GM11168 (cell line): ENCODE results near the gene VSIG10L2.
"Not testable (repeated sequence)": the region's sequence is repeated elsewhere in the genome, so short reads cannot be mapped to it uniquely, and the experiment has no call there.

ENCODE experiments used
- in situ Hi-C: fragments of 300-500 bp; cut with MboI; formaldehyde crosslinking; loops from one replicate; pipeline ENCODE4 v1.12.0; 2022; ENCODE audit warnings: low sequenced_read_pairs; ENCODE audit not compliant: unreplicated experiment

Gene VSIG10L2

GRCh38 chr11:125945797-125946520 lies at the start of gene VSIG10L2:
Gene VSIG10L2 (plus strand): TSS chr11:125946044. CDS start chr11:125946056, 12 bp downstream.
- in situ Hi-C loops: no loop called here

DNA sequence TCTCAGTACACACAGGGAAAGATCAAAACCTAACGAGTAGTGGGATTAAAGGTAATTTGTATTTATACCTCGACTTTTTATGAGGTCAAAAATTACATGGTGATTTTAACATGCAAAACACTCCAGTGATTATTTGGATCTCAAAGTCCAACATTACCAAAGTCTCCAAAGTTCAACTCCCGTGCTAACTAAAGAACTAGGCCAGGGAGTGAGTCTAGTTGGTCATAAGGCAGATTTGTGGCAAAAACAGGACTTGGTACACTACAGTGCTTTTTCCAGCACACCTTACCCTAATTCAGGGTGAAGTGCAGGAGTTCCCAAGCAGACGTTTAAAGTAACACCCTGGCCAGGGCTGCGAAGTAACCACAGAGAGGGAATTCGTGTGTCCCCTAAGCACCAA lies 44.0 kb upstream of the VSIG10L2 start:
- in situ Hi-C loops: no loop called here

- in situ Hi-C loops: no loop called here
Observed at GRCh38 chr11:125902277-125902926, 43.4 kb upstream of the VSIG10L2 start.

DNA sequence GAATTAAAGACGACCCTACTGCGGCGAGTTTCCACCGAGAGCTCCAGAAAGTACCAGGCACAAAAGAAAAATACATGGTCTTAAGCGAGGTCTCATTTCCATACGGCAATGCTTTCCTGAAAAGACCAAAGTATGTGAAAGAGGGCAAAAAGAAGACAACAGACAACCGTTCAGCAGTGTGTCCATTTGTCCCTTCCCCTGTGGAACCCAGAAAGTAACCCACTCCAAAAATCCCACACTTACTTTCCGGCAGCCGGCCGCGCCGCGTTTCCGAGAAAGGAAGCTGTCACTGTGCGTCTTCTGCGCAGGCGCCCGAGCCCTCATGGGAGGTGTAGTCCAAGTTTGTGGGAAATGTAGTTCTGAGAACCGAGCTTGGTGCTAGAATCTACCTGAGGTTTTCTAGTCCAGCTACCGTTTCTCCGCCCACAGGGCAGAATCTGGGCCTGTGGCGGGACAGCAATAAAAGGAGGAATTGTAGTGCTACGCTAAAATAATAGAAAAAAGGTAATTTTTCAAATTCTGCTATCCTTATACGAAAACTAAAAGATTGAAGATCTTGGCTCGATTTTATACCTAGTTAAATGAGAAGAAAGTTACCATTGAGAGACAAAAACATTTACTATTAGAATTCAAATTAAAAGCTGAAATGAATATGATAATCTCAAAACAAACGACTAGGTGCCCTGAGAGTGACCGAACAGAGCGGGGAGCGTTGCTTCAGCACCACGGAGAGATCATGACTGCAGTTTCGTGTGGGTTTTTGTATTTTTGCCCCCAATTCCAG lies 42.7 kb upstream of the VSIG10L2 start, which contains the start of gene PUS3:
PUS3 (minus strand) TSS at position 280 of the 784 bp plus-strand sequence. CDS start 6,922 bp downstream, outside the sequence.
- in situ Hi-C loops: no loop called here

DNA sequence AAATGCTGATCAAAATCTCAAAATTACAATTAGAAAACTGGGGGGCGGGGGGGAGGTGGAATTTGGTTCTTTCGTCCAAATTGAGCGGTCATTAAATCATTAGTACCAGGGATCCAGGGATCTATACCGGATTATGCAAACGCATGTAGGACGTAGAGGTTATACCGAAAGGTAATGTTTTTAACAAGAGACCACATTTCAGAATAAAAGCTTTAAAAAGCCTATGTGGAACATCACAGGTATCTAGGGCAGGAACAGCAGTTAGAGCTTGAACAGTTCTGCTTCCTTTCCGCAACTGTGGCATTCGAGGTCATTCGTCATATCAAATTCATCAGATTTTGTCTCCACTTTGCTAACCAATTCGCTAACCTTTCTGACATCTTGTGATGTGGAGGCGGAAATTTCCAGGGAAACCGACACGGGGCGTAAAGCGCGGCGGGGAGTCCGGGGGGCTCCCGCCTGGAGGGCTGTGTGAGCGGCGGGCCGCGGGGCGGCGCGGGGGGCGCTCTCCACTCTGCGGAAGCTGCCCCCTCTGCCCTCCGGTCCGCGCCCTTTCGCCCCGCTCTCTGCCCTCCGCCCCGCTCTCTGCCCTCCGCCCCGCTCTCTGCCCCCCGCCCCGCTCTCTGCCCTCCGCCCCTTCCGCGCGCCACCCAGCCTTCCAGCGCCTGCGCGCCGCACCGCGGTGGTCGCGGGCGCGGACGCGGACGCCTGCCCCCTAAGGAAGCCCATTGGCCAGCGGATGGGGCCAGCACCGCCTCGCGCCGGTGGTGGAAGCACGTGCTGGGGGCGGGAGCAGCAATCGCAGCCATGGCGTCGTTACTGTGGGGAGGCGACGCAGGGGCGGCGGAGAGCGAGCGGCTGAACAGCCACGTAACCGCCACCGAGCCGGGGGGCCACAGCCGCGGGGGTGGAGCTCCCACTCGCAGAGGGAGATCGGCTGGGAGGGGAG lies 41.9 kb upstream of the VSIG10L2 start, which contains the start of gene DDX25:
DDX25 (plus strand) TSS at position 798 of the 949 bp plus-strand sequence; CDS start at position 808, 10 bp downstream.
- in situ Hi-C loops: no loop called here

DNA sequence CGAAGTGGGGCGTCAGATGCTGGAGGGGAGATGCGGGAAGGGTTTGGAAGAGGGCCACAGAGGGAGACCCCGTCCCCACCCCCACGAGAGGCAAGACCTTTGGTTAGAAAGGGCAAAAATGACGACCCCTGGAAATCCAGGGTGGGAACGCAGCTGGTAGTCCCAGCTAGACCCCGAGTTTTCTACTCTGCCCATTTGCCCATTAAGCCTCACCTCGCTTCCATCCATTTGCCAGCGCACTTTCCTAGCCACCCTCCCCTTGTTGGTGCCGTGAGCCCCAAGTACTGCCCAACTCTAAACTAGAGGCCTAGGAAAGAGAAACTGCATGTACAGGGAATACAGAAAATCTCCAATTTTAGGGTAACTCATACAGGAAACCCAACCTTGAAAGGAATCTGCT lies 41.2 kb upstream of the VSIG10L2 start:
- in situ Hi-C loops: no loop called here

- in situ Hi-C loops: no loop called here
Observed at GRCh38 chr11:125910226-125910849, 35.5 kb upstream of the VSIG10L2 start.

DNA sequence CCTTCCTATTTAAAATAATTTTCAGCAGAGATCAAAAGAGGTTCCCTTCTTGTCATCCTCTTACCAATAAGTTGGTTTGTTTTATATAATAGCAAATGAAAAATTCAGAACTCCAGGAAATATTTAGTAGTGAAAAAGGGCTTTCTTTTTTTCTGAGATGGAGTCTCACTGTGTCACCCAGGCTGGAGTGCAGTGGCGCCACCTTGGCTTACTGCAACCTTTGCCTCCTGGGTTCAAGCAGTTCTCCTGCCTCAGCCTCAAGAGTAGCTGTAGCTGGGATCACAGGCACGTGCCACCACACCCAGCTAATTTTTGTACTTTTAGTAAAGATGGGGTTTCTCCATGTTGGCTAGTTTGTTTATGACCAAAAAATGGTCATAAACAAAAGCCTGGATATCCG lies 31.2 kb upstream of the VSIG10L2 start:
- in situ Hi-C loops: not testable (repeated sequence)

DNA sequence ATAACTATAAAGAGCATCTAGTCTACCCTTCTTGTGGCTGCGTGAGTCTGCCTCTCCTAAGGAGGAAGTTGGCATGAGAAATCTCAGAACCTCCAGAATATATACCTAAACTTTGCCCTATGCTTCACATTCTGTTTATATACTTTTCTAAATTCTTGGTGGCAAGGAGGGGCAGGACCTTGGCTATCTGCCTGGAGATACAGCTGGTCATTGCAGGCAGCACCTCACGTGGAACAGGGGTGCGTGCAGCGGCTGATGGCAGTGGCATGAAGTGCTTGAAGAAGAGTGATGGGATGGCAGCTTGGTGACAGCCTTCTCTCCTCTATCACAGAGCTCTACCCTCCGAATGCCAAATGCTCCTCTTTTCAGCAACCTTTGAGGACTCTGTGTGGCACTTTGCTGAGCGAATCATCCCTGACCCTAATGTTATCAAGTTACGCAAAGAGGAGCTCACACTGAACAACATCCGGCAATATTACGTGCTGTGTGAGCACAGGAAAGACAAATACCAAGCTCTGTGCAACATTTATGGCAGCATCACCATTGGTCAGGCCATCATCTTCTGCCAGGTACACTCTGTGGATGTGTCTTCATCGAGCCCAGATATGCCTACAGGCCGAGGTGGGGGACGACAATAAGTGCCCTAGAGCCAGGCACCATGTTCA lies 29.0 kb upstream of the VSIG10L2 start:
- in situ Hi-C loops: no loop called here

GRCh38 chr11:125918140-125918840 lies 27.6 kb upstream of the VSIG10L2 start:
- in situ Hi-C loops: no loop called here

GRCh38 chr11:125921042-125921441 lies 24.8 kb upstream of the VSIG10L2 start:
- in situ Hi-C loops: loop anchor here (10.0 kb wide), 1 partner anchor 274 kb away; no protein-coding TSS in a partner anchor

DNA sequence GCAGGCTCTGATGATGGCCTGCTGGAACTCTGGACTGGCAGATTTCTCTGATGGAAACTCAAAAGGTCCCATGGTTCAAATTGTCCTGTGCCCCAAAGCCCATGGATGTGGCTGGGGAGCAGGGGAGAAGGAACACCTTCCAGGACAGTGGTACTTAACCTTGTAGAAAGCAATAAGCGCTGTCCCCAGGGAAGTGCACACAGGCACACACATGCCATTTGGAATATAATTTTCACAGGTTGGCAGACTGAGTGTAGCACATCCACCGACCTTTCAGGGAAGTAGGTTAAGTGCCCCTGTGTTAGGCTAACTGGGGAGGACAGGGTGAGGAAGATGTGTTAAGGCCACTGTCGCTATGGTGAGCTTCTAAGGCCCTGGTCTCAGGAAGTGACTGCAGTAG lies 23.7 kb upstream of the VSIG10L2 start:
- in situ Hi-C loops: loop anchor here (10.0 kb wide), 1 partner anchor 273 kb away; no protein-coding TSS in a partner anchor

GRCh38 chr11:125923012-125923579 lies 22.7 kb upstream of the VSIG10L2 start:
- in situ Hi-C loops: loop anchor here (10.0 kb wide), 1 partner anchor 272 kb away; no protein-coding TSS in a partner anchor

- in situ Hi-C loops: loop anchor here (10.0 kb wide), 1 partner anchor 271 kb away; no protein-coding TSS in a partner anchor
Observed at GRCh38 chr11:125923633-125924032, 22.2 kb upstream of the VSIG10L2 start.

DNA sequence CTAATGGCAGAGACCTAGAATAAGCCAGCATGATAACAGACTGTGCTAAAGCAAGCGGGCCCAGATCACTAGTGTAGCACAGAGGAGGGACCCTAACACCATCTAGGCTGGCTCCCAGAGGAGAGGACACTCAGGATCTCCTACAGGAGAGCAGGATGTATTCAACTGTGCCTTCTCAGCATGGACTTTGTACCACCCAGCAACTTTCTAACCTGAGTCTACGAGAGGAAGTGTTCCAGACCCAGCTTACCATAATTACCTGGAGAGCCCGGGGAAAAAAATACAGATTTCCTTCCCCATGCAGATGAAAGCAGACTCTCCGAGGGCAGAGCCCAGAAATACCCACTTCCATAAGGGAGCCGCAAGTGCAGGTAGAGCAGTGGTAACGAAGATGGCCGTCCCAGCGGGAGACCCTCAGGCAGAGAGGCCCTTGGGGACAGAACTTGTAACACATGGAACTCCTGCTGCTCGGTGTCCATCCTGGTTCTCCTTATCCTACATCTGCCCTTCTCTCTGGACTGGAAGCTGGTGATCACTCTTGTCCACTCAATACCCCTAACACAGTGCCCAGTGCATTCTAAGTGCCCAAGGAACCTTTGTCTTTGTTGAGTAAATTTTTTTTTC lies 21.3 kb upstream of the VSIG10L2 start:
- in situ Hi-C loops: loop anchor here (10.0 kb wide), 1 partner anchor 270 kb away; no protein-coding TSS in a partner anchor

GRCh38 chr11:125925247-125925740 lies 20.6 kb upstream of the VSIG10L2 start:
- in situ Hi-C loops: loop anchor here (10.0 kb wide), 1 partner anchor 270 kb away; no protein-coding TSS in a partner anchor

DNA sequence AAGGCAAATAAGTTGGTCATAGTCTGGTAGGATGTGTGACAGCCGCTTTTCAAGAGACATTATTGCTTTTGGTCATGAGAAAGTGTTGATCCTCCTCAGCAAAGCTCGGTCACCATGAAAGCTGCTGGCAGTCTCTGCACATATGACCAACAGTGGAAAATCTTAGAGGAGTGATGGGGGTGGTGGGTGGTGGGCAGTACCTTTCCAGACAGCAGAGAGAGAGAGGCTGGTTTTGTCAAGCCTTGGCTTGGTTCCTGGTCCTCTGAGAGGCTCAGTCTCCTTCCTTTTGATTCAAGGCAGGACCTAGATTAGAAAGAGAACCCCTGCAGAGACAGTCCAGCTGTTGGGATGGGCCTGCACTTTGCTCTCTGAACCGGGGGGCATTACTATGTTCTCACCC lies 20.0 kb upstream of the VSIG10L2 start:
- in situ Hi-C loops: loop anchor here (10.0 kb wide), 1 partner anchor 269 kb away; no protein-coding TSS in a partner anchor
